ENCODE data around the gene RNMT. TPM values are rescaled to one million over a fixed set of nuclear protein-coding genes. Genes with fewer than 3 reads are reported as not detected.

RNMT gene
- polyA plus RNA-seq, 3 donors = 12.9 to 36.4 (median 32.6) TPM

- H3K4me3 ChIP-seq (replicated peaks in 1 of 3; ENCODE audit: low read depth in 2 of 3, low read length in 3 of 3) = no peak overlapping the region
- H3K4me3 Mint-ChIP-seq = no peak overlapping the region
Measured at GRCh38 chr18:13791181-13791580, 64.7 kb downstream of the RNMT start.

GRCh38 chr18:13793819-13794218 lies 67.3 kb downstream of the RNMT start:
- Mint-ChIP-seq H3K36me3 (no peaks in the 10 kb centered on the region), H3K9me3 (peaks cover 0 to 3% (median 0%) of the 10 kb centered on the region in 7 donors), H3K27me3 (ENCODE audit: low read depth in 3 of 3) (peaks cover 8 to 22% (median 12%) of the 10 kb centered on the region in 3 donors), H3K27ac (peak overlapping the region in 1 of 7 donors; percentile 54), H3K4me1 (no peaks in the 10 kb centered on the region), H3K4me3 (no peak overlapping the region)
- Histone ChIP-seq H3K4me2 (replicated peaks; ENCODE audit: extremely low read depth, low read length, poor library complexity, severe bottlenecking) (no peak overlapping the region), H3K79me2 (ENCODE audit: insufficient read depth, low read length) (no peaks in the 10 kb centered on the region), H3K4me3 (replicated peaks in 1 of 3; ENCODE audit: low read depth in 2 of 3, low read length in 3 of 3) (no peak overlapping the region), H3K27me3 (ENCODE audit: control insufficient read depth in 2 of 2, insufficient read depth in 2 of 2, low read length in 2 of 2) (peaks cover 0 to 6% of the 10 kb centered on the region in 2 donors), H3K9ac (ENCODE audit: insufficient read depth, low read length, poor library complexity, severe bottlenecking) (no peak overlapping the region), H2AFZ (ENCODE audit: insufficient read depth, low read depth, low read length, poor library complexity, severe bottlenecking) (no peak overlapping the region), H3K4me1 (ENCODE audit: control insufficient read depth in 1 of 2, insufficient read depth in 2 of 2, low read length in 2 of 2) (no peaks in the 10 kb centered on the region), H3K9me3 (replicated peaks in 1 of 2; ENCODE audit: control insufficient read depth in 1 of 2, insufficient read depth in 1 of 2, low read length in 2 of 2) (no peaks in the 10 kb centered on the region), H4K20me1 (ENCODE audit: insufficient read depth, low read length) (no peaks in the 10 kb centered on the region), H3K27ac (ENCODE audit: low read depth in 1 of 2, low read length in 2 of 2) (no peak overlapping the region), H3K36me3 (replicated peaks in 1 of 2; ENCODE audit: control insufficient read depth in 1 of 2, insufficient read depth in 2 of 2, low read length in 2 of 2) (no peaks in the 10 kb centered on the region)
- WGBS (ENCODE audit: insufficient coverage) = 47% methylated on average over 4 of the region's 7 CpGs
- TF ChIP-seq CTCF (IDR thresholded peaks at IDR 0.05) = no peak
- DNase-seq = no peak
- intact Hi-C loops (cut with micrococcal nuclease) = no loop called here

More at GRCh38 chr18:13791181-13791580, 64.7 kb downstream of the RNMT start:
- Histone ChIP-seq H3K9ac (ENCODE audit: insufficient read depth, low read length, poor library complexity, severe bottlenecking) (no peak overlapping the region), H3K27ac (ENCODE audit: low read depth in 1 of 2, low read length in 2 of 2) (no peak overlapping the region), H4K20me1 (ENCODE audit: insufficient read depth, low read length) (no peaks in the 10 kb centered on the region), H3K36me3 (replicated peaks in 1 of 2; ENCODE audit: control insufficient read depth in 1 of 2, insufficient read depth in 2 of 2, low read length in 2 of 2) (no peaks in the 10 kb centered on the region), H3K79me2 (ENCODE audit: insufficient read depth, low read length) (no peaks in the 10 kb centered on the region), H3K4me1 (ENCODE audit: control insufficient read depth in 1 of 2, insufficient read depth in 2 of 2, low read length in 2 of 2) (no peaks in the 10 kb centered on the region), H2AFZ (ENCODE audit: insufficient read depth, low read depth, low read length, poor library complexity, severe bottlenecking) (no peak overlapping the region), H3K4me2 (replicated peaks; ENCODE audit: extremely low read depth, low read length, poor library complexity, severe bottlenecking) (no peak overlapping the region), H3K27me3 (ENCODE audit: control insufficient read depth in 2 of 2, insufficient read depth in 2 of 2, low read length in 2 of 2) (peaks cover 0 to 2% of the 10 kb centered on the region in 2 donors), H3K9me3 (replicated peaks in 1 of 2; ENCODE audit: control insufficient read depth in 1 of 2, insufficient read depth in 1 of 2, low read length in 2 of 2) (no peaks in the 10 kb centered on the region)
- TF ChIP-seq CTCF (IDR thresholded peaks at IDR 0.05) = no peak
- Mint-ChIP-seq H3K36me3 (no peaks in the 10 kb centered on the region), H3K27ac (no peak overlapping the region), H3K9me3 (peaks cover 0 to 5% (median 2%) of the 10 kb centered on the region in 7 donors), H3K4me1 (no peaks in the 10 kb centered on the region), H3K27me3 (ENCODE audit: low read depth in 3 of 3) (peaks cover 2 to 14% (median 5%) of the 10 kb centered on the region in 3 donors)
- 86% methylated on average over 2 of the region's 7 CpGs for WGBS (ENCODE audit: insufficient coverage)
- intact Hi-C loops (cut with micrococcal nuclease) = no loop called here
- DNase-seq = no peak

All from CD14-positive monocyte (primary cell).